Ishikawa (cell line): ENCODE results near the gene TPRG1.

Experiments used
- CEBPB ChIP-seq: IDR thresholded peaks from 2 replicates; pipeline ENCODE4 v1.6.1; 2012
- CREB1 ChIP-seq: IDR thresholded peaks from 2 replicates; pipeline ENCODE4 v1.6.1; 2012; ENCODE audit warnings: low read depth
- EGR1 ChIP-seq: IDR thresholded peaks from 2 replicates; pipeline ENCODE4 v1.6.1; 2012
- EP300 ChIP-seq: IDR thresholded peaks from 2 replicates; pipeline ENCODE4 v1.6.1; 2012; ENCODE audit warnings: borderline replicate concordance
- FOXM1 ChIP-seq: IDR thresholded peaks from 2 replicates; pipeline ENCODE4 v1.6.1; 2012; ENCODE audit warnings: low read depth, borderline replicate concordance
- MAX ChIP-seq: IDR thresholded peaks from 2 replicates; pipeline ENCODE4 v1.6.1; 2012
- NFIC ChIP-seq: IDR thresholded peaks from 2 replicates; pipeline ENCODE4 v1.6.1; 2012
- RAD21 ChIP-seq: IDR thresholded peaks from 2 replicates; pipeline ENCODE4 v1.6.1; 2012; ENCODE audit warnings: low read depth
- REST ChIP-seq: IDR thresholded peaks from 2 replicates; pipeline ENCODE4 v1.6.1; 2012; ENCODE audit warnings: low read depth, mild to moderate bottlenecking
- TAF1 ChIP-seq: IDR thresholded peaks from 2 replicates; pipeline ENCODE4 v1.6.1; 2012; ENCODE audit warnings: low read depth, mild to moderate bottlenecking
- TEAD4 ChIP-seq: IDR thresholded peaks from 2 replicates; pipeline ENCODE4 v1.6.1; 2012
- USF1 ChIP-seq: IDR thresholded peaks from 2 replicates; pipeline ENCODE4 v1.6.1; 2012
- YY1 ChIP-seq: IDR thresholded peaks from 2 replicates; pipeline ENCODE4 v1.6.1; 2012; ENCODE audit warnings: low read depth
- ZBTB7A ChIP-seq: IDR thresholded peaks from 2 replicates; pipeline ENCODE4 v1.6.1; 2012; ENCODE audit warnings: low read depth

- TF ChIP-seq TAF1 = no peak
- no peak for TF ChIP-seq MAX
- TF ChIP-seq EGR1 = no peak
- TF ChIP-seq FOXM1 = no peak
- no peak for TF ChIP-seq YY1
- TF ChIP-seq TEAD4 = no peak
- TF ChIP-seq CEBPB = no peak
- no peak for TF ChIP-seq NFIC
- no peak for TF ChIP-seq REST
- no peak for TF ChIP-seq EP300
- no peak for TF ChIP-seq CREB1
- TF ChIP-seq USF1 = no peak
- TF ChIP-seq ZBTB7A = no peak
- no peak for TF ChIP-seq RAD21
These were observed 116.8 kb downstream of the TPRG1 start for GRCh38 chr3:189288348-189289235.
